ENCODE measurements around the gene INPP4B. TPM values are rescaled to one million over a fixed set of nuclear protein-coding genes. Genes with fewer than 3 reads are reported as not detected.

Gene INPP4B
- total RNA-seq, 1 experiment from 2014 or later: 17.6 TPM

- POLR2A ChIA-PET: interaction anchor here (0.6 to 1.1 kb wide), 3 partner anchors 11 to 977 kb away, joined by 3 to 6 read pairs (median 3); no protein-coding TSS in a partner anchor
- H3K27ac Mint-ChIP-seq (ENCODE audit: low read depth, unreplicated experiment): no peak overlapping the region
- CTCF ChIA-PET: interaction anchor here (1.4 to 2.0 kb wide), 2 partner anchors 25 to 565 kb away, joined by 3 to 5 read pairs; no protein-coding TSS in a partner anchor
- no peak overlapping the region for H3K4me3 Mint-ChIP-seq (ENCODE audit: unreplicated experiment)
- no peaks in the 10 kb centered on the region for H3K27me3 Mint-ChIP-seq (ENCODE audit: insufficient read depth, unreplicated experiment)
- no peaks in the 10 kb centered on the region for H3K4me1 Mint-ChIP-seq (ENCODE audit: insufficient read depth, unreplicated experiment)
- DNase-seq (ENCODE audit: unreplicated experiment): peak; percentile 13
- no peaks in the 10 kb centered on the region for H3K36me3 Mint-ChIP-seq (ENCODE audit: insufficient read depth, unreplicated experiment)
- no peaks in the 10 kb centered on the region for H3K9me3 Mint-ChIP-seq (ENCODE audit: unreplicated experiment)
- no peak for TF ChIP-seq CTCF (IDR thresholded peaks at IDR 0.05; ENCODE audit: unreplicated experiment)
- intact Hi-C loops (cut with micrococcal nuclease): no loop called here
- no TSS peak for BruUV-seq (replicated peaks)
Observed at GRCh38 chr4:142281999-142282398, 564.1 kb downstream of the INPP4B start.

DNA sequence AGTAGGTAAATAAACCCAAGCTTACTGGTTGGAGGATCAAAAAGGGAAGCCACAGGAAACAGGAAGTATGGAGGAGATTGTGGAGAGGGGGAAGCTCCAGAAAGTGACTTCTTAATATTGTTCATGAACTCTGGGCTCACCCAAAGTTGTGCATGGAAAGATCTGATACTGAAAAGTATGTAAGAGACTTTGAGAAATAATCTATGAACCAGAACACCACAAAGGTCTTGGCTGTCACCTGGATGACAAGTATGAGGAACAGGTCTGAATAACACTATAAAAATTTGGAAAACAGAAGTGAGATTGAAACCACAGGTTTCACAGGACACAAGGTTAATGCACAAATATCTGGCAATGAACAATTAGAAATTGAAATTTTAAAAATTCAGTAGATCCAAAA is 567.4 kb downstream of the INPP4B start:
- no peak for DNase-seq (ENCODE audit: unreplicated experiment)
- Mint-ChIP-seq H3K9me3 (ENCODE audit: unreplicated experiment) (no peaks in the 10 kb centered on the region), H3K36me3 (ENCODE audit: insufficient read depth, unreplicated experiment) (no peaks in the 10 kb centered on the region), H3K4me3 (ENCODE audit: unreplicated experiment) (no peak overlapping the region), H3K4me1 (ENCODE audit: insufficient read depth, unreplicated experiment) (peaks cover 12% of the 10 kb centered on the region), H3K27ac (ENCODE audit: low read depth, unreplicated experiment) (no peak overlapping the region), H3K27me3 (ENCODE audit: insufficient read depth, unreplicated experiment) (no peaks in the 10 kb centered on the region)
- intact Hi-C loops (cut with micrococcal nuclease): no loop called here
- BruUV-seq (replicated peaks): no TSS peak
- CTCF ChIA-PET: interaction anchor here (0.7 to 1.7 kb wide), 2 partner anchors 8 to 194 kb away, joined by 3 to 4 read pairs; no protein-coding TSS in a partner anchor
- POLR2A ChIA-PET: interaction anchor here (0.6 kb wide), 1 partner anchor 15 kb away, joined by 3 read pairs; no protein-coding TSS in a partner anchor
- no peak for TF ChIP-seq CTCF (IDR thresholded peaks at IDR 0.05; ENCODE audit: unreplicated experiment)

- DNase-seq (ENCODE audit: unreplicated experiment): no peak
- CTCF ChIA-PET: interaction anchor here (0.6 to 1.7 kb wide), 2 partner anchors 9 to 1670 kb away, joined by 3 to 4 read pairs; no protein-coding TSS in a partner anchor
- H3K36me3 Mint-ChIP-seq (ENCODE audit: insufficient read depth, unreplicated experiment): no peaks in the 10 kb centered on the region
- H3K27ac Mint-ChIP-seq (ENCODE audit: low read depth, unreplicated experiment): no peak overlapping the region
- intact Hi-C loops (cut with micrococcal nuclease): no loop called here
- H3K27me3 Mint-ChIP-seq (ENCODE audit: insufficient read depth, unreplicated experiment): no peaks in the 10 kb centered on the region
- POLR2A ChIA-PET: interaction anchor here (0.6 kb wide), 1 partner anchor 560 kb away, joined by 3 read pairs; no protein-coding TSS in a partner anchor
- BruUV-seq (replicated peaks): no TSS peak
- H3K9me3 Mint-ChIP-seq (ENCODE audit: unreplicated experiment): no peaks in the 10 kb centered on the region
- no peak for TF ChIP-seq CTCF (IDR thresholded peaks at IDR 0.05; ENCODE audit: unreplicated experiment)
- peaks cover 12% of the 10 kb centered on the region for H3K4me1 Mint-ChIP-seq (ENCODE audit: insufficient read depth, unreplicated experiment)
- no peak overlapping the region for H3K4me3 Mint-ChIP-seq (ENCODE audit: unreplicated experiment)
Observed at GRCh38 chr4:142278171-142278570, 567.9 kb downstream of the INPP4B start.

DNA sequence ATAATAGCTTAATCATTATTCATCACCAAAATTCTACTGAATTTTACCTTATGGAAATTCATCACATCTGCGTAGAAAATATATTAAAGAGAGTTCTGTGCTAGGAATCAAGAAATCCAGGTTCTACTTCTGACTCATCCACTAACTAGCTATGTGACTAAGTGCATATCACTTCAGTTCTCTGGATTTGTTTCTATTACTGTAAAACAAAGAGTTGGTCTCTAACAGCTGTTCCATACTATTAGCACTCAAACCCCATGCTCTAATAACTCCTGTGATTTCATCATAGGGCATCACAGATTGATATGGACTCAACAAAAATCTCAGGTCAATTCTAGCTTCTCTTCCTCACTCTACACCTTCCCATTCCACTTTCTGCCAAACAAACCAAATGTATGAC is 572.0 kb downstream of the INPP4B start:
- CTCF ChIA-PET: interaction anchor here (0.6 to 0.7 kb wide), 4 partner anchors 444 to 1123 kb away, joined by 3 to 4 read pairs (median 3); no protein-coding TSS in a partner anchor

More for the DNA sequence above, 572.0 kb downstream of the INPP4B start:
- no peak for TF ChIP-seq CTCF (IDR thresholded peaks at IDR 0.05; ENCODE audit: unreplicated experiment)
- Mint-ChIP-seq H3K27me3 (ENCODE audit: insufficient read depth, unreplicated experiment) (no peaks in the 10 kb centered on the region), H3K4me1 (ENCODE audit: insufficient read depth, unreplicated experiment) (peaks cover 12% of the 10 kb centered on the region), H3K4me3 (ENCODE audit: unreplicated experiment) (no peak overlapping the region), H3K36me3 (ENCODE audit: insufficient read depth, unreplicated experiment) (peaks cover 5% of the 10 kb centered on the region), H3K27ac (ENCODE audit: low read depth, unreplicated experiment) (no peak overlapping the region), H3K9me3 (ENCODE audit: unreplicated experiment) (no peaks in the 10 kb centered on the region)
- POLR2A ChIA-PET: no interaction called here
- peak; percentile 29 for DNase-seq (ENCODE audit: unreplicated experiment)
- no TSS peak for BruUV-seq (replicated peaks)
- intact Hi-C loops (cut with micrococcal nuclease): no loop called here
